ENCODE data around the gene ZNF444. TPM values are rescaled to one million over a fixed set of nuclear protein-coding genes. Genes with fewer than 3 reads are reported as not detected.

Gene ZNF444
- total and polyA plus RNA-seq, 2 donors (not counting 3 experiments of a cell fraction or from before 2014, with no cell fraction given) = 37.2 to 41.7 TPM

GRCh38 chr19:56199687-56200086 lies 58.6 kb downstream of the ZNF444 start:
- POLR2A ChIA-PET = no interaction called here
- H4K20me1 ChIP-seq (replicated peaks; ENCODE audit: control insufficient read depth, extremely low read depth, insufficient read depth, low read length) = no peaks in the 10 kb centered on the region

More at GRCh38 chr19:56199687-56200086, 58.6 kb downstream of the ZNF444 start:
- dilution Hi-C loops (cut with MboI; ENCODE audit: extremely low pct_ligation_motif_present, low sequenced_read_pairs) = no loop called here
- Histone ChIP-seq H3K36me3 (ENCODE audit: control insufficient read depth in 2 of 2, extremely low read depth in 1 of 2, insufficient read depth in 2 of 2, low read length in 2 of 2) (no peaks in the 10 kb centered on the region), H3K9me1 (replicated peaks; ENCODE audit: control insufficient read depth, extremely low read depth, insufficient read depth, low read length) (no peaks in the 10 kb centered on the region), H3K4me2 (ENCODE audit: insufficient read depth, low read length) (no peak overlapping the region), H3K27me3 (ENCODE audit: control insufficient read depth in 2 of 2, insufficient read depth in 2 of 2, low read length in 2 of 2) (no peaks in the 10 kb centered on the region), H3K9me3 (replicated peaks; ENCODE audit: control insufficient read depth, insufficient read depth, low read length) (no peaks in the 10 kb centered on the region), H3K79me2 (ENCODE audit: control insufficient read depth, insufficient read depth, low read length) (no peaks in the 10 kb centered on the region), H3K4me3 (replicated peaks in 1 of 3; ENCODE audit: insufficient read depth in 1 of 3, low read depth in 1 of 3, low read length in 3 of 3) (no peak overlapping the region), H3K27ac (ENCODE audit: insufficient read depth, low read depth, low read length) (no peak overlapping the region), H2AFZ (ENCODE audit: low read depth, low read length) (no peak overlapping the region), H3K9ac (replicated peaks; ENCODE audit: extremely low read depth, insufficient read depth, low read length) (no peak overlapping the region), H3K4me1 (ENCODE audit: control insufficient read depth, extremely low read depth, insufficient read depth, low read length) (no peaks in the 10 kb centered on the region)
- FAIRE-seq (no peak), DNase-seq (ENCODE audit: low read depth, low spot score) (no peak)
- TF ChIP-seq GATA2 (IDR thresholded peaks at IDR 0.05; ENCODE audit: insufficient read depth, insufficient read length, low read depth, low read length) (no peak), EZH2 (IDR thresholded peaks at IDR 0.05; ENCODE audit: borderline replicate concordance, low read depth, low read length, severe bottlenecking) (no peak), MAX (IDR thresholded peaks at IDR 0.05; ENCODE audit: insufficient read depth, insufficient read length) (no peak), POLR2A (IDR thresholded peaks at IDR 0.05; ENCODE audit: low read depth, low read length) (no peak), FOS (IDR thresholded peaks at IDR 0.05; ENCODE audit: borderline replicate concordance, insufficient read depth, low read length) (no peak), MYC (IDR thresholded peaks at IDR 0.05; ENCODE audit: low read depth, low read length) (no peak), POLR2AphosphoS5 (IDR thresholded peaks at IDR 0.05; ENCODE audit: insufficient read depth, low read depth, low read length) (no peak), JUN (IDR thresholded peaks at IDR 0.05; ENCODE audit: borderline replicate concordance, insufficient read depth, insufficient read length, low read depth) (no peak), CTCF (IDR thresholded peaks at IDR 0.05; ENCODE audit: extremely low read depth in 1 of 2, insufficient read depth in 1 of 2, low read depth in 1 of 2, low read length in 2 of 2) (no peak)
- intact Hi-C loops (cut with micrococcal nuclease) = no loop called here
- BruUV-seq (replicated peaks) = no TSS peak
- CTCF ChIA-PET = no interaction called here

Measured in endothelial cell of umbilical vein (primary cell).